ENCODE results near the gene CPA3.

DNA sequence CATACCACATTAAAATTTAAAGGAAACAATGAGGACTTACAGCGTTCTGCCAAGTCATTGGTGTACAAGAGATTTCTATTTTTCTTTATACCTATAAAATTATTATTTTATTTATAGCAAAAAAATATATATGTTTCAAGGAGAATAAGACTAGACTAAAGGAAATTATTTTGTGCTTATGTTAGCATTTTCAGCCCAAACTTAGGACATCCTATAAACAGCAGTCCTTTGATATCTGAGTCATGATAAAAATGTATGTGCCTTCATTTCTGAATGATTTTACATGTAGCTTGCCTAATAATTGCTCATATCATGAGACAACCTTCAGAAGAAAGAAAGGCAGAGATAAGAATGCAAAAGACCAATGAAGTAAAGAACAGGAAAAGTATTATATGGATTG, 16.7 kb upstream of the CPA3 start:
- TF ChIP-seq, protein P1, sequence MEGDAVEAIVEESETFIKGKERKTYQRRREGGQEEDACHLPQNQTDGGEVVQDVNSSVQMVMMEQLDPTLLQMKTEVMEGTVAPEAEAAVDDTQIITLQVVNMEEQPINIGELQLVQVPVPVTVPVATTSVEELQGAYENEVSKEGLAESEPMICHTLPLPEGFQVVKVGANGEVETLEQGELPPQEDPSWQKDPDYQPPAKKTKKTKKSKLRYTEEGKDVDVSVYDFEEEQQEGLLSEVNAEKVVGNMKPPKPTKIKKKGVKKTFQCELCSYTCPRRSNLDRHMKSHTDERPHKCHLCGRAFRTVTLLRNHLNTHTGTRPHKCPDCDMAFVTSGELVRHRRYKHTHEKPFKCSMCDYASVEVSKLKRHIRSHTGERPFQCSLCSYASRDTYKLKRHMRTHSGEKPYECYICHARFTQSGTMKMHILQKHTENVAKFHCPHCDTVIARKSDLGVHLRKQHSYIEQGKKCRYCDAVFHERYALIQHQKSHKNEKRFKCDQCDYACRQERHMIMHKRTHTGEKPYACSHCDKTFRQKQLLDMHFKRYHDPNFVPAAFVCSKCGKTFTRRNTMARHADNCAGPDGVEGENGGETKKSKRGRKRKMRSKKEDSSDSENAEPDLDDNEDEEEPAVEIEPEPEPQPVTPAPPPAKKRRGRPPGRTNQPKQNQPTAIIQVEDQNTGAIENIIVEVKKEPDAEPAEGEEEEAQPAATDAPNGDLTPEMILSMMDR (IDR thresholded peaks at IDR 0.05; ENCODE audit: borderline replicate concordance, extremely low read depth, low read length, poor library complexity, severe bottlenecking) = no peak
- TF ChIP-seq EZH2 (IDR thresholded peaks at IDR 0.05; ENCODE audit: borderline replicate concordance, low read depth, low read length, severe bottlenecking) = no peak
